GM21576 (cell line): Measurements from ENCODE around the gene AGAP3.

ENCODE experiments used
- ATAC-seq: cut with Tn5 transposase; IDR thresholded peaks from one replicate; pipeline ENCODE4 v1.9.1; 2021; ENCODE audit warnings: mild to moderate bottlenecking, moderate library complexity; ENCODE audit not compliant: unreplicated experiment

Gene AGAP3

DNA sequence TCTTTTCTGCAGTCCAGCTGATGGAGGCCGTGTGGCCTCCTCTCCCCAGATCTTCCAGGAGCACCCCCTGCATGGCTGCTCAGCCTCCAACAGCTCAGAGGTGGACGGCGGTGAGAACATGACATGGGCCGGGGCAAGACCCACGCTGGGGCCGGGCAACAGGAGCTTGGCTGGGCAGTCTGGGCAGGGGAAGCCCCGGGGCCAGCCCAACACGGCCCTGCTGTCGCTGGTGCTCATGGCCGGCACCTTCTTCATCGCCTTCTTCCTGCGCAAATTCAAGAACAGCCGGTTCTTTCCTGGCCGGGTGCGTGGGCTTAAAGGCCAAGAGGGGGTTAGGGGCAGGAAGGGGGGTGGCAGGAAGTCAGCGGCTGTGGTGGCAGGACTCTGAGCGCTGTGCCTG lies 12.3 kb upstream of the AGAP3 start:
- ATAC-seq, result no peak

- no peak for ATAC-seq
These were observed 11.2 kb upstream of the AGAP3 start for GRCh38 chr7:151074817-151075661.

DNA sequence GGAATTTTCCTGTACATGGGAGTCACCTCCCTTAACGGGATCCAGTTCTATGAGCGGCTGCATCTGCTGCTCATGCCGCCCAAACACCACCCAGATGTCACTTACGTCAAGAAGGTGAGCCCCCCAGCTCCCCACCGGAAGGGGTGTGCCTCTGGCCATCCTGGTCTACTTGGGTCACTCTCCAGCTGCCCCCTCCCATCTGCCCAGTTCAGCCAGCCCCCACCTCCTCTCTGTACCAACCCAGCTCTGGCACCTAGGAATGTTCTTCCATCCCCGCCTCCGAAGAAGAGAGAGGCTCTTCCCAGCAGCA lies 10.7 kb upstream of the AGAP3 start:
- no peak for ATAC-seq

DNA sequence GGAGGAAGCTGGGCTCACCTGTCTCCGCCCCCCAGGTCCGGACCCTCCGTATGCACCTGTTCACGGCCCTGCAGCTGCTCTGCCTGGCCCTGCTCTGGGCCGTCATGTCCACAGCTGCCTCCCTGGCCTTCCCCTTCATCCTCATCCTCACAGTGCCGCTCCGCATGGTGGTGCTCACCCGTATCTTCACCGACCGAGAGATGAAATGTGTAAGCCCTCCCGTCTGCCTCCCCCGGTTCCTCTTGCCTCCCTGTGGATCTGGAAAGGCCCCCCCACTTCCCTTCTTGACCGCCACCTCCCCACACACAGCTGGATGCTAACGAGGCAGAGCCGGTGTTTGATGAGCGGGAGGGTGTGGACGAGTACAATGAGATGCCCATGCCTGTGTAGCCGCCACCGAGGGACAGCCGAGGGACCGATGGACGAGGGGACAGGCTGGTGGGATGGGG lies 10.3 kb upstream of the AGAP3 start:
- no peak for ATAC-seq

DNA sequence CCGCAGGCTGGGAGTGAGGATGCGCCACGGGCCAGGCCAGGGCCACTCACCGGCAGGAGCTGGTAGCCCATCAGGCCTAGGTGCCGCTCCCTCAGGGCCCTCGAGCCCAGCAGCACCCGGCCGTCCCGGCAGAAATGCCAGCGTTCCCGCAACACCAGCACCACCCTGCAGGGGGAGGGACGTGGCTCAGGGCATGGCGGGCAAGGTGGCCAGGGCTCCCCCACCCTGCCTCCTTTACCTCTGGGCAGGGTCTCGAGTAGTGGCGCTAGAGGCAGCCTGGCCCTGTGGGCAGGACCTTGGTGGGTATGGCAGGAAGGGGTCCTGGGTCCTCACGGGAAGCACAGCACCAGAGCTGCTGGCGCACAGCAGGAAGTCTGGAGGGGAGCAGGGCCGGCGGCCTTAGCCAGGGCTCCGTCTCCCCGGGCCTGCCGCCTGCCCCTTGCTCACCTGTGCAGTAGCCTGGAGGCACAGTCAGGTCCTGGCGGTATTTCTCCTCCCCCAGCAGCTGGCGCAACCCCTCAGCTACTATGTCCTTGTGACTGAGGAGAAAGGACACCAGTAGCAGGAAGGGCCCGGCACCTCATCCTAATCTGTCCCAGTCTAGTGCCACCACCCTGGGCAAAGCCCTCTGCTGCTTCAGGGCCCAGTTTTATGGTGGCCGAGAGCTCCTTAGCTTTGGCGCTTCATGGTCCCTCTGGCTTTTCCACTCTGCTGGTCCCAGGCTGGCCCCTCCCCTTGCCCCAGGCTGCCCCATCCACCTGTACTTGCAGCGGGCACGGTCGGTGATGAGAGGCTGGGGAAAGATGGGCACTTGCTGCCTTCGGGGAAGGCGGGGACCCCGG lies 9.2 kb upstream of the AGAP3 start:
- no peak for ATAC-seq

DNA sequence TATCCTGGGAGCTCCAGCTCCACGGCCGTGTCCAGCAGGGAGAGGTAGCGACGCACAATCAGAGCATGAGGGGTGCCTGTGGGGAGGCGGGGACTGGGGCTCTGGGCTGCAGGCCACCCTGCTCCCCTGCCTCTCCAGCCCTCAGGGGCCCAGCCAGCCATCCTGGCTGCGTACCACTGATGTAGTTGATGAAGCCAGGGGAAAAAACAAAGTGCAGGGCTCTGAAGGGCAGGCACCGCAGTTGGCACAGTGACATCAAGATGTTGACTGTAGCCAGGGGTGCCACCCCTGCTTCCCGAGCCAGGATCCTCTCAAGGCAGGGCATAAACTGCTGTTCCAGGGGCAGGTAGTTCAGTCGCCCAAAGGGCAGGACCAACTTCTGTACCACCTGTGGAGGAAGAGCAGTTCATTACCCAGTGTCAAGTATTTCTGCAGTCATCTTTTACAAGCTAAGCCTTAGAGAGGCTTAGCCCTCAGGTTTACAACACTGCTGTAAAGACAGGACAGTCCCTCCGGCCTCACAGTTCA lies 8.5 kb upstream of the AGAP3 start:
- ATAC-seq, result no peak

GRCh38 chr7:151078233-151079040 lies 7.8 kb upstream of the AGAP3 start:
- ATAC-seq, result no peak

DNA sequence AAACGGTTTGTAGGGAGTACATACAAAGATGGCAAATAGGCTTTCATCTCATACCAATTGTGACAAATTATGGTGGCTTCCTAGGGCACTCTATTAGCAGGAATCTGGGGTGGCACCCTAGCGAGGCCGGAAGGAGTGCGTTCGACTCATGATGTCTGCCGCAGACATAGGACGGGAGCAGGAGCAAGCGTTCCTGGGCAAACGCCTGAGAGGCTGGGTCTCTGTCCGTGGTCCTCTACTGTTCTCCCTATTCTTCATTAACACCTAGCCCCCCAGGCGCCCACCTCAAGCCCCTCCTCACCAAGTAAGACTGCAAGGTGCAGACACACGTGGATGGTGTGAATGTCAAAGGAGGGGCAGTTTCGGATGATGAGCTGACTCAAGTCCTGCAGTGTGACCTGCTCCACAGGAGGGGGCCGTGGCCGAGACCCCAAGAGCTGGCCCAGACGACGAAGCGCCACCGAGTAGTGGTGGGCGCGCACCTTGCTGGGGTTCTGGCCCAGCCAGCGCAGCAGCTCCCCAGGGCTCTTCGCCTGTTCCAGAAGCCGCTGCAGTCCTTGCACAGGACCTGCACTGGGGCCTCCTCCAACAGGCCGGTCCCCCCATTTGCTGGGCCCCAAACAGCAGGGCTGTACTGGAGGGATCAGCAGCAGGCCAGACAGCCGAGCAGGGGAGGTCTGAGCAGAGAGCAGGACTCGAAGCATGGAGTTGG lies 6.9 kb upstream of the AGAP3 start:
- ATAC-seq, result no peak

DNA sequence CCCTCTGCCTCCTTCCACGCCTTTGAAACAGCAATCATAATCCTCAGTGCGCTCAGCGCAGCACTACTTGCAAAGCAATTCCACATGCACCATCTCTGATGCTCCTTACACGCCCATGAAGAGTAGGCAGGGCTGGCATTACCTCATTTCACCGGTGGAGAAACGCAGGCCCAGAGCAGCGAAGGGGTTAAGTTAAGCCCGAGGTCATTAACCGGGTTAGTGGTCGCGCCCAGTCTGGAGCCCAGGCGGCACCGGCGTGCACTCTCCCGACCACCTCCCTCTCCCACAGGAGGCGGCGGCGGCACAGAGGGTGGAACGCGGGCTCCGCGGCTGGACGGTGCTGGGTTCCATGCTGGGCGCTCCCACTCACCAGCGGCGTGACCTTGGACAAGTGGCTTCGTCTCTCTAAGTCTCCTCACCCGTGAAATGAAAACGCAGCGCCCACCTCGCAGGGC lies 6.2 kb upstream of the AGAP3 start:
- no peak for ATAC-seq

DNA sequence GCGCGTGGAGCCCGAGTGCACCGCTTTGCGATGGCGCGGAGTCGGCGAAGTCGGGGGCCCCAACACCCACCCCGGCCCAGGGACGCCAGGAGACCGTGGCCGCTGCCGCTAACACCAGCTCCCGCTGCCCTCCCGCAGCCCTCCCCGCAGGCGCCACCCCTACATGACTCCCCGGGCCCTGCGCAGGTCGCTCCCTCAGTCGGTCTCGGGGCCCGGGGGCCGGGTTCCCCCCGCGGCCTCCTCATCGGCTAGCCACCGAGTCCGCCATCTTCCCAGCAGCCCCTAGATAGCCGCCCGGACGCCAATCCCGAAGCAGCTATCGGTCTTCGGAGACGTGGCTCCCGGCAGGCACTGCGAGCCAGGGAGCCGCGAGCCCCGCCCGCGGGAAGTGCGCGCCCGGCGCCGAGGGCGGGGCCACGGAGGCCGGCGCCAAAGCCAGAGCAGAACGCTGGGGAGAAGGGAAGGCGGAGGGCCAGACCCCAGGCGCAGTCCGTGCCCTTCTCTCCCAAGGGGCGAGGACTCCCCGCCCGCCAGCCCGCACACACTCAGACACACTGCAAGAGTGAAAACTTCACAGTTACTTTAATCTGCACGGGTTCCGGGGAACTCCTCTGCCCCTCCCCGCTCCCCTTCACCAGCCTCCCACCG lies 5.6 kb upstream of the AGAP3 start, which contains the start of gene FASTK:
Gene FASTK, minus strand, starts transcription at position 288 of the 648 bp plus-strand sequence. Its CDS starts 43 bp downstream, at position 245.
- peak; percentile 75 for ATAC-seq

- ATAC-seq, result no peak
These were observed 4.8 kb upstream of the AGAP3 start for GRCh38 chr7:151081170-151082101.

DNA sequence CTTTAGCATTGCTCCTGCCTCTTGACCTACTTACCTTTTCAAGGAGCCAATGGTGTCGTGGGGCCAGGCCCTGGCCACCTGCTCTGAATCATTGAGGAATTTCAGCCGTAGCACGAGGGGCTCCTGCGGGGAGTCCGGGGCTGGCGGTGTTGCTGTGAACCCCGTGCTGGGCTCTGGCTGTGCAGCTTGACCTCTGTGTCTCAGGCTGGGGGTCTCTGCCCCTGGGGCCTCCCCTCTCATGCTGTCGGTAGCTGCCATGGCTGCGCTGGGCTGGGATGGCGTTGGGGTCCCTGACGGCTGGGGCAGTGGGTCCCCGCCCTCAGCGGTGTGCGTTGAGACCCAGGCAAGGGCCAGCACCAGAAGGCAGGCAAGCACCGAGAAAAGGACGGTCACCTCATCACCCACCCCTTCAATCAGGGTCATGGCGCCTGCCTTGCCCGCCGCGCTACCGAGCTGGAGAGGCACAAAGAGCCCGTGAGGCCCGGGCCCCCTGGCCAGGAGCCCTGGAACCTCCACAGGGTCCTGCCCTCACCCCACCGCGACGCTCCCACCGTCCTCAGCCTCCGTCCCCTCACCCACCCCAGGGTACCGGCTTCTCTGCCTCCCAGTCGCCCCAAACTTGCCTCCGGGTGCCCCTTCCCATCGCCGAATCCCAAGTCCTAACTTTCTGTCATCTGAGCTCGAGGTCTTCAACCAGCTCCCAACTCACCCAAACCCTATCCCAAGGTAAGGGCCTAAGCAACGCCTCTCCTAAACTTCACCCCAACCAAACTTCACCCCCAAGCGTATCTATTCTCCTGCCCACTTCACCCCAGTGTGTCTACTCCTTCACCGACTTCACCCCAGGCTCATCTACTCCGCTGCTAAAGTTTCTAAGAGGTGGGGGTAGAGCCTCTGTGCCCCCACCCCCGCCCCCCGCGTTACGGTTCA lies 3.9 kb upstream of the AGAP3 start:
- ATAC-seq, result no peak

GRCh38 chr7:151083071-151083823 lies 3.0 kb upstream of the AGAP3 start, which contains the start of gene TMUB1:
Gene TMUB1, minus strand, starts transcription at chr7:151083493. Its CDS starts 930 bp downstream, at chr7:151082563.
- ATAC-seq, result peak; percentile 40

DNA sequence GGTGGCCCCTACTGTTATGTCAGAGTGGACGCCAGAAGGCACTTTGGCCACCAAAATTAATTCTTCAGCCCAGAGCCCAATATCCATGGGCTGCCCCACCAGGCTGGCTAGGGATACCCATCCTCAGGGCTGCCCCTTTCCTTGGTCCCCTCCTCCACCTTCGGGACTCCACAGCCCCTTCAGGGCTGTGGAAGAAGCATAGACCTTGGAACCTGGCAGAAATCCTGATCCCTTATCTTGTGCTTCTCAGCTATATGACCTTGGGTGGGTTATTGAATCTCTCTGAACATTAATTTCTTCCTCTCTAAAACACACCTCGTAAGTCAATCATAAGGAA lies 2.5 kb upstream of the AGAP3 start:
- ATAC-seq, result no peak

DNA sequence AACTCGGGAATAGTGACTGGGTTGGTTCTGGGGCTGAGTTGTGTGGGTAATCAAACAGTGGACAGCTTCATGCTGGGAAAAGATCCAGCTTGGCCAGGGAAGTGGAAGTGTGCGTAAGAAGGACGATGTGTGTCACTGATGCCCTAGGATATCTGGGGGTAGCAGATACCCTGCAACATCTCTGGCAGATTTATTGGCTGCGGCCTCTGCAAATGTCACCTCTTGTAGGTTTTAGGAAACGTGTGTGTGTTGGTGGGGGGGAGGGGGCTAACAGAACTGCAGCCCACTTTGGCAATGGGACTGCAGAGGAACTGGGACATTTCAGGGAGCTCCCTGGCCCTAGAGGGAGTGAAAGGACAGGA lies 965 bp upstream of the AGAP3 start:
- no peak for ATAC-seq

DNA sequence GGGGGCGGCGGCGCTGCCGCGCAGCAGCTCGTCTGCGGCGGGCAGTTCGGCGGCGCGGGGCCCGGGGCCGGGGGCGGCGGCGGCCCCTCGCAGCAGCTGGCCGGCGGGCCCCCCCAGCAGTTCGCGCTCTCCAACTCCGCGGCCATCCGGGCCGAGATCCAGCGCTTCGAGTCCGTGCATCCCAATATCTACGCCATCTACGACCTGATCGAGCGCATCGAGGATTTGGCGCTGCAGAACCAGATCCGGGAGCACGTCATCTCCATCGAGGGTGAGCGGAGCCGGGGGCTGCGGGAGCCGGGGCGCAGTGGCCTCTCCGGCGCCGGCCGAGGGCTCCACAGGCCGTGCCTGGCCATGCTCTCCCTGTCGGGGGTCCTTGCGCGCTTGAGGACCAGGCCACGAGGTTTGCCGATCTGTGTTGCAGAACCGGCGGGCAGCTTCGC lies 548 bp downstream of the AGAP3 start:
- ATAC-seq, result no peak
